ENCODE results near the gene WDCP.

GRCh38 chr2:24024018-24024417 is 23.2 kb downstream of the WDCP start:
- TF ChIP-seq POLR2A (IDR thresholded peaks at IDR 0.05) (no peak), CTCF (IDR thresholded peaks at IDR 0.05) (no peak), POLR2AphosphoS5 (IDR thresholded peaks at IDR 0.05) (no peak), EP300 (IDR thresholded peaks at IDR 0.05) (no peak)
